GM21367 (cell line): ENCODE results near the gene SSC5D.
A peak's percentile ranks its signal among the peaks of the same experiment; 100 is the strongest.

Source experiments
- ATAC-seq: cut with Tn5 transposase; IDR thresholded peaks from one replicate; pipeline ENCODE4 v1.9.1; 2021; ENCODE audit not compliant: unreplicated experiment

The SSC5D gene

DNA sequence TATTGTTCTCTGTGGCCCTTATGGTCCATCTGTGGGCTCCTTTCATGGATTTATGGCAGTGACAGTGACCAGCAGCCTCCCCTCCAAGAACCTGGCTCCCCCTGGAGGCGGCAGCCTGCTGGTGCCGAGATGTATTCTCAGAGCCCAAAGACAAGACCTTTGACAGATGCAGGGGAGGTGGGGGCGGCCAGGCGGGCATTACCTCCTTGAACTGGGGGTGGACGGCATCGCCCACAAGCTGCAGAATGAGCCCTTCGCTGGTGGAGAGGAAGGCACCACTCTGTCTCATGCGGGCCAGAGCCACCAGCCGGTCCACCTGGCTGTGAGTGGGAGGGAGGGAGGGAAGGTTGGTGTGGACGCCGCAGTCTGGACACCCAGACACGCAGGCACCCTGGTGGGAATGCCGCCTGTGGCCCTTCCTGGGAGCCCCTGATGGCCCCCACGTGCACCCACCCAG lies 33.4 kb upstream of the SSC5D start:
- no peak for ATAC-seq

DNA sequence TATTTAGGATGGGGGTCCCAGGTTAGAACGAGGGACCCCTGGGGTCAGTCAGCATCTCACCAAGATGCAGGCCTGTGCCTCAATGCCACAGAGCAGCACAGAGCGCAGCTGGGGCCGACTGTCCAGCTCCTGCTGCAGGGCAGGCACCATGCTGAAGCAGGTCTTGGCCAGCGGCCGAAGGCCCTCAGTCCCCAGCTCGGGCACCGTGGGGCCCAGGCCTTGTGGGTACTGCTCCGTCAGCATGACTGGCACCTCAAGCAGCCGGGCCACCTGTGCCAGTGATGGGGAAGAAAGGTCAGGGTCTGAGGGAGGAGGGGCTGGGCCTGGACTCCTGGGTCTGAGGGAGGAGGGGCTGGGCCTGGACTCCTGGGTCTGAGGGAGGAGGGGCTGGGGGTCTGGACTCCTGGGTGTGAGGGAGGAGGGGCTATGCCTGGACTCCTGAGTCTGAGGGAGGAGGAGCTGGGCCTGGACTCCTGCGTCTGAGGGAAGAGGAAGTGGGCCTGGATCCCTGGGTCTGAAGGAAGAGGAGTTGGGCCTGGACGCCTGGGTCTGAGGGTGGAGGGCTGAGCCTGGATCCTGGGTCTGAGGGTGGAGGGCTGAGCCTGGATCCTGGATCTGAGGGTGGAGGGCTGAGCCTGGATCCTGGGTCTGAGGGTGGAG lies 32.5 kb upstream of the SSC5D start:
- ATAC-seq: no peak

DNA sequence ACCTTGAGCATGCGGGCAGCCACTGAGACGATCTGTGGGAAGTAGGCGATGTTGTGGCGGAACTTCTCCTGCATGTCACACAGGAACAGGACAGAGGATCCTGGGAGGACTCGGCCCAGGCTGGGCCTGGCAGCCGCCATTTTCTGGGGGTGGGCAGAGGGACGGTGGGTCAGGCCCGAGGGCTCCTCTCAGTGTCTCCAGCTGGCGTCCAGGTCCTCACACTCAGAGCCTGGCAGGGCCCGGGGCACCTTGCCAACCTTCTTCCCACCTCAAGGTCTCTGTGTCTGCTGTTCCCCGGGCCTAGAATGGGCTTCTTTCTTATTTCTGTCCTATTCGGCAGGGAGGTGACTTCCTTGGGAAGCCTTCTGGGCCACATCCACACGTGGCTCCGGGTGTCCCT lies 31.9 kb upstream of the SSC5D start:
- no peak for ATAC-seq

DNA sequence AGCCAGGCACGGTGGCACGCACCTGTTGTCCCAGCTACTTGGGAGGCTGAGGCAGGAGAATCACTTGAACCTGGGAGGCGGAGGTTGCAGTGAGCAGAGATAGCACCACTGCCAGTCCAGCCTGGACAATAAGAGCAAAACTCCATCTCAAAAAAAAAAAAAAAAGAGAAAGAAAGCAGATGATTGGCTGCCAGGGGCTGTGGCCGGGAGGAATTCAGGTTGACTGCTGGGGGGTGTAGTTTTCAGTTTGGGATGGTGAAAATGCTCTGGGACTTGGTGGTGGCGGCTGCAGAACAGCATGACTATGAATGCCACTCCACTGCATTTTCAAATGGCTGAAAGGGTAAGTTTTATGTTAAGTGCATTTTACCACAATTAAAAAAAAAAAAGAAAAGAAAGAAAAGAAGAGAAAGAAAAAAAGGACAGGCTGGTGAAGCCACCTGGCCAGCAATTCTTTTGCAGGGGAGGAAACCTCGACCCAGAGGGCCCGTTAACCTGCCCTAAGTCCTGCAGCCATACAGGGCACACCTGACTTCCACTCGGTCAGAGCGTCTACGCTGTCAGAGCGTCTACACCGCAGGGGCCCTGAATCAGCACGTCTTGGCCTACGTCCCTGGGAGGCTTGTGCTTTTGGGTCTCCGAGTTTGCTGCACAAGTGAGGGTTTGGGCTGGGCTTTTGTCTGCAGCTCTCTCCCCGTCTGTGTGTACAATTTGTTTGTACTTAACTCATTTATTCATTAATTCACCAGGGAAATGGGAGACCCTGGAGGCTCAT lies 30.4 kb upstream of the SSC5D start:
- ATAC-seq: no peak

DNA sequence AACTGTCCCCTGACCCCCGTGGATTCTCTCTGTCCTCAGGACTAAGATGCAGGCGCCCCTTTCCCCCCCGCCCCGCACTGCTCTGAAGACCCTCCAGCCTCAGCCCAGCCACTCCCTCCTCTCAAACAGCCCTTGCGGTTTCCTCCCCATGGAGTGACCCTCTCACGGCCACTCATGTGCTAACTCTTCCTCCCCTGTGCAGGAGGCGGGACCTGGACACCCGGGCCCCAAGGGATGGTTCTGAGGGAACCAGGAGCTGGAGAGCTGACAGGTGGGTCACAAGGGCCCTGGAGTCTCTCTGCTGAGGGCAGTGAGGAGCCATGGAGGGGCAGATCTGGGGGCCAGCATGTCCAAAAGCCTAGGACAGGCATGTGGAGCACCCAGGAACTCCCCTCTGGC lies 28.7 kb upstream of the SSC5D start:
- ATAC-seq: no peak

DNA sequence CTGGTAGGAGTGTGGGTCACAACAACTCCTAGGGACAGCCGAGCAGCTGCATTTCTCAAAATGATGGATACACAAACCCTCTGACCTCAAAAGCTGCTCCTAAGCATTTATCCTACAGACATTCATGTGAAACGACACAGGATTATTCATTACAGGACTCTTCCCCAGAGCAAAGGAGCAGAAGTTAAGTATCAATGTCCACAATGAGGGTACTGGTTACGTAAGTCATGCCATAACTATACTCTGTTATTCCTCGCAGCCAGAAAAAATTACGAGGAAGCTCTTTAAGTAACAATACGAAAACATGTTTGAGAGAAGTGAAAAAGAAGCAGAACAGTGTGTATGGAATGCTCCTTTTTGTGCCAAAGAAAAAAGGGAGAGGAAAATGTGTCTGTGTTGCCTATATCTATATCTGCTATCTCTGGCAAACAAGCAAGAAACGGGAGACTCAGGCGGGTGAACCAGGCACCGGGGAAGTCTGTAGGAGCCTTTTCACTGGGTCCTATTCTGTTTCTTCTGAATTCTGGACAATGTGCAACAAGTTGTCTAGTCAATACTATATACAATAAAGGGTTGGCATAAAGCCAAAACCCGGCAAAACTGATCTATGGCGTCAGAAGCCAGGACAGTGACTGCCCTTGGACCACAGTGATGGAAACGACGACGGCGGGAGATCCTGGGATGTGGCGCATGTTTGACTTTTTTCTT lies 28.1 kb upstream of the SSC5D start:
- no peak for ATAC-seq

DNA sequence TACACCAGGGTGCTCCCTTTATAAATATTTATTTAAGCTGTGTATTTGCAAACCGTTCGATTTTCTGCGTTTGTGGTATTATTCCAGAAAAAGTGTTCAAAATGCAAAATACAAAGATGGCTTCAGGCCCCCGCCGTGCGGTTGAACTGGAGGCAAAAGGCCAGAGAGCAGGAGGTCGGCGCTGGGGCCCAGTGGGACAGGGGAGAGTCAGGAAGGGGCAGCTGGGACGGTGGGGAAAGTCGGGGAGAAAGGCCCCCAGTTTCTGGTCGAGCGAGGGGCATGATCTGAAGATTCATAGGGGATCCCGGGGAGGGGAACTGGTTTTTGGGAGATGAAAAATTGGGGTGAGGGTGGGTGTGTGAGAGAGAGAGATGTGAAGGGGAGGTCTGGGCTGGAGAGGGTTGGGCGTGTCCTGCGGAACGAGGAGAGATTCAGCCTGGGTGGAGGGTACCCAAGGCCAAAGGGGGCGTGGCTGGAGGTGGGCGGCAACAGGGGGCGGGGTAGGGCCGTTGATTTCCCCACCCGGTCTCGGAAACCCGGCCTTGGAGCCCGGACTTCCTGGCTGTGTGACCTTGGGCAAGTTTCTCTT lies 27.5 kb upstream of the SSC5D start:
- no peak for ATAC-seq

DNA sequence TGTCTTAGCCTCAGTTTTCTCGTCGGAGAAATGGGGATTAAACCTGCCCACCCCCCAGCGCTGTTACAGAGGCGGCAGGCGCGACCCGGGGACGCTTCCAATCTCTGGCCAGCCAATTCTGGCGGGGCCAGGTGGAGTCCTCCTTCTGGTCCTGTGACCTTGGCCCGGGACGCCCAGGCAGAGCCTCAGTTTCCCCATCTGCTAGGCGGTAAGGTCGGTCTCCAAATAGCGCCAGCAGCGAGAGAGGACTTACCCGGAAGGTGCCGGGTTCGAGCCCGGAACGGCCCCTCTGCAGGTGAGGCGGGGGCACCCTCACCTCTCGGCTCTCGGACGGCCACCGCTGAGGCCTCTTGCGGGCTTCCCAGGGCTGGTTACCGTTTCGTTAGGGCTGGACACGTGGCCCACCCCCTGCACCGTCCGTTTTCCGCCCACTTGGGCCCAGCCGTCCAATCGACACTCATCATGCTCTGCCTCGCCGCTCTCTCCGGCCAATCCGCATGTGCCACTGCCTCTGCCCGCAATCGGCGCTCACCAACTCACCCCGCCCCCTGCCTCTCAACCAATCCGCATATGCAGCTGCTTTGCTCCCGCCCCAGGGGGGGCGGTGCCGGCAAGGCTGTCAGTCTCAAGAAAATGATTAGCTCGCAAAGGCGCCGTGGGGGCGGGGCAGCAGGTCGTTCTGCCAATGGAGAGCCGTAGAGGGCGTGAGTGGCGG lies 26.8 kb upstream of the SSC5D start, which contains the start of gene ISOC2:
TSS of gene ISOC2 (minus strand) at position 384 of the 715 bp plus-strand sequence. CDS start 5,156 bp downstream, outside the sequence.
- peak; percentile 80 for ATAC-seq

DNA sequence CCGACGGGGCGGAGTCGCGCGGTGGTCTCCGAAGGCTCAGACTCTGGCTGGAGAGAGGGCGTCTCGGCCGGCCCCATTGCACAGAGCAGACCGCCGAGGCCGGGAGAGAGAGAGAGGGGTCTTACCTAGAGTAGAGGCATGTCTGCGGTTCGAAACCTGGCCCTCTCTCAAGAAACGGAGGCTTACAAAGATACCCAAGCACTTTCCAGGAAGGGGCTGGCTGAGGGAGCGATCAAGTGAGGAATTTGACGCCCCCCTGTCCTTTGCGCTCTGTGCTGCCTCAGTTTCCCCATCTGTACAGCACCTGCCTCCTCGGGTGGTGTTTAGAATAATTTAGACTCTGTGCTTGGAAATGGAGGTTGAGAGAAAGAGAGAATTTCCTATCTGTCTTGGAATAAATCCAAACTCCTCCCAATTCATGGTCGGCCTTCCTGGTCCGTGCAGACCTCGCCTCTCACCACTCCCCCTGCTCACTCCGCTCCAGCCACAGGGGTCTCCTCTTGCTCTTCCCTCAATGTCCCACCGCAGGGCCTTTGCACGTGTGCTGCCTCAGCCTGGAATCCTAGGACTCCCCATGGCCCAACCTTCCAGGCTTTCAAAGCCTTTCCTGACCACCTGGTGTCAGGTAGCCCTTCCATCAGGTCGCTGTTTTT lies 26.1 kb upstream of the SSC5D start:
- ATAC-seq: no peak

DNA sequence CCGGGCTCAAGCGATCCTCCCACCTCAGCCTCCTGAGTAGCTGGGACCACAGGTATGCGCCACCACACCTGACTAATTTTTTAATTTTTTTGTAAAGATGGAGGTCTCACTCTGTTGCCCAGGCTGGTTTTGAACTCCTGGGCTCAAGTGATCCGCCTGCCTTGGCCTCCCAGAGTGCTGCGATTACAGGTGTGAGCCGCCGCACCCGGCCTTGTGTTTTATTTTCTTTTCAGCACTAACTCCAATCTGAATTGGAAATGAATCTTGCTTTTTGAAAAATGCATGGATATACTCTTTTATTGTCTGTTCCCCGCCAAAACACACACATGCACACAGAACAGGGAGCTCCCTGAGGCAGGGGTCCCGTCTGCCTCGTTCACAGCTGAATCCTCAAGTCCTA lies 25.5 kb upstream of the SSC5D start:
- no peak for ATAC-seq

DNA sequence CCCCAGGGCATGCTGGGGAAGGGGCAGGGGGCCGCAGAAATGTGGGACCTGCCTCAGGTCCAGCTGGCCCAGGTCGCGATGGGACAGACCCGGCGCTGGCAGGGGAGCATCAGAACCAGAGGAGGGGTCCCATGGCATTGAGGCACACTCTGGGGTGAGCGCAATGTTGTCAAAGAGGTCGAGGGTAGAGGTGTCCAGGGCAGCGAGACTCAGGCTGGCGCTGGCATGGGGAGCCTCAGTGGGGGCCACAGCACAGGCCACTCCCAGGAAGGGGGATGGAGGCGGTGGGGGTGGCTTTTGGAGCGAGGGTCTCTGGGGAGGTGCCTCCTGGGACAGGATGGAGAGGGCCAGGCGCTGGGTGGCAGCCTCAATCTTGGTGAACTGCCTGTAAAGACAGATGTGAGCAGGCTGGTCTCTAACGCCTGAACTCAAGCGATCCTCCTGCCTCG lies 24.6 kb upstream of the SSC5D start:
- no peak for ATAC-seq

DNA sequence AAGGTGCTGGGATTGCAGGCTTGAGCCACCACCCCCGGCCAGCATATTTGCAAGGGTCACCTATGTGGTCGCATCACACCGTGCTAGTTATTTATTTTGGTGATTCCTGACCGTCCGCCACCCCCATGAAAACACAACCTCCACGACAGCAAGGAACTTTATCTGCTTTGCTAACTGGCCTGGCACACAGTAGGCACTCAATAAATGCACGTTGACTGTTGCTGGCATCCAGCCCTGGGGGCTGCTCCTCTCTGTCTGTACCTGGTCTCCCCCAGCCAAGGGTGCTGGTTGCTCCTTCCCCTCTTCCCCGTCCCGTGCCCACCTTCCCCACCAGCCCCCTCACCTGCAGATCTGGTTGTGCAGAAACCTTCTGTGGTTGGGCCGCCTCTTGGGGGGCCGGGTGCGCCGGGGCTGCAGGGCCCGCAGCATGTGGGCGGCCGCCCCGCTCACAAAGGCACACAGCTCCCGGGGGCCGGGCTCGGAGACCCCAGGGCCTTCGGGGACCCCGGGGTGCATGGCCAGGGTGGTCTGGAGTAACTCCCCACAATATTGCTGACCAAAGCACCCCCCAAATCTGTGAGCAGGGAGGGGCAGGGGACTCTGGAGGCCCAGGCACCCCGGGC lies 24.1 kb upstream of the SSC5D start:
- ATAC-seq: no peak

DNA sequence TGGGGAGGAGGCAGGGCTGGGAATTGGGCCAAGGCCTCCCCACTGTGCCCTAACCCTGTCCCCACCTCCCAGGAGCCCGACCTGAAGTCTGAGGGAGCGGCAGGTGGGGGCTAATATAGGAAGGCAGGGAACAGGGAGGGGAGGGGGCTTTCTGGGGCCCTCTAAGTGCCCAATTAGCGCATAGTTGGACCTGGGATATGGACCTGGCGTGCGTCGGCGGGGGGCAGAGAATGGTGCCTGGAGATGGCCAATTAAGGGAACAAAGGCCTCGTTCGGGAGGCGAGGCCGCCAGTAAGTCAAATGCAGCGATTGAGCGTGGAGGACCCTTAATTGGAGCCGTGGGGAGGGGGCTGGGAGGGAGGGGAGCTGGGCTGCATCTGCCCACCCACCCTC lies 23.6 kb upstream of the SSC5D start, which contains the start of gene C19orf85:
TSS of gene C19orf85 (minus strand) at position 90 of the 393 bp plus-strand sequence. CDS start 197 bp downstream, outside the sequence.
- no peak for ATAC-seq

DNA sequence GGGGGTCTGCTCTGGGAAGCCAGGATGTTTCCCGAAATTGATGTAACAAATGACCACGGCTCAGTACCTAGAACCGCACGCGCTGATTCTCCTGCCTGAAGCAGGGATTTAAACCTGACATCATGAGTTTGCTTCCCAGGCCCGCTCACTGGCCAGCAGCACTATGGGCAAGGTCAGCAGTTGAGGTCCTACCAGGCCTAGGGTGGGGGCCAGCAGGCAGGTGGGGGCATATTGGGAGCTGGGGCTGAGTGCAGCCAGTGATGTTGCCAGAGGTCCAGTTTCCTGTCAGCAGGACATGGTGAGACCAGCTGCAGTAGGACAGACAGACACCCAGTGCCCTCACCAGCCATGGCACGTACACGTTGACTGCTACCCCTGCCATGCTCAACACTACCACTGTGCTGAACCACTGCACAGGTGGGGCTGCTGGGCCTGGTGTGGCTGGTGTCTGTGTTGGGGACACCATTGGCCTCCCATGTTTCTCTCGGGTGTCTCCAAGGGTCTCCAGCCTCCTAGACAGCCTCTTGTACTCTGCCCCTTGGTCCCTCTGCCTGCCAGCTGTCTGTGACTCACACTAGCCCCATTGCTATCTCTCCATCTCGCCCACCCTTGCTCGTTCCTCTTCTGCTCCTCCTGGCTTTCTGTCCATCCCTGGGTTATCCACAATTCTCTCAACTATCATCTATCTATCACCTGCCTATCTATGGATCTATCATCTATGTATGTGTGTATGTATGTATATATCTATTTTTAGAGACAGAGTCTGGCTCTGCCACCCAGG lies 22.6 kb upstream of the SSC5D start:
- no peak for ATAC-seq

DNA sequence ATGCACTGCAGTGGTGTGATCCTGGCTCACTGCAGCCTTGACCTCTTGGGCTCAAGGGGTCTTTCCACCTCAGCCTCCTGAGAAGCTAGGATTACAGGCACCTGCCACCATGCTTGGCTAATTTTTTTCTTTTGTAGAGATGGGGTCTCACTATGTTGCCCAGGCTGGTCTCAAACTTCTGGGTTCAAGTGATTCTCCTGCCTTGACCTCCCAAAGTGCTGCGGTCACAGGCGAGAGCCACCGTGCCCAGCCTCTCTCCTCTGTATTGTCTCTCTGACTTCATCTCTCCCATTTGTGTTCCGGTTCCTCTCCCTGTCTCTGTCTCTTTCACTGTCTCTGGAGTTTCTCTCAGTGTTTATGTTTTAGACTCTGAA lies 22.0 kb upstream of the SSC5D start:
- no peak for ATAC-seq

DNA sequence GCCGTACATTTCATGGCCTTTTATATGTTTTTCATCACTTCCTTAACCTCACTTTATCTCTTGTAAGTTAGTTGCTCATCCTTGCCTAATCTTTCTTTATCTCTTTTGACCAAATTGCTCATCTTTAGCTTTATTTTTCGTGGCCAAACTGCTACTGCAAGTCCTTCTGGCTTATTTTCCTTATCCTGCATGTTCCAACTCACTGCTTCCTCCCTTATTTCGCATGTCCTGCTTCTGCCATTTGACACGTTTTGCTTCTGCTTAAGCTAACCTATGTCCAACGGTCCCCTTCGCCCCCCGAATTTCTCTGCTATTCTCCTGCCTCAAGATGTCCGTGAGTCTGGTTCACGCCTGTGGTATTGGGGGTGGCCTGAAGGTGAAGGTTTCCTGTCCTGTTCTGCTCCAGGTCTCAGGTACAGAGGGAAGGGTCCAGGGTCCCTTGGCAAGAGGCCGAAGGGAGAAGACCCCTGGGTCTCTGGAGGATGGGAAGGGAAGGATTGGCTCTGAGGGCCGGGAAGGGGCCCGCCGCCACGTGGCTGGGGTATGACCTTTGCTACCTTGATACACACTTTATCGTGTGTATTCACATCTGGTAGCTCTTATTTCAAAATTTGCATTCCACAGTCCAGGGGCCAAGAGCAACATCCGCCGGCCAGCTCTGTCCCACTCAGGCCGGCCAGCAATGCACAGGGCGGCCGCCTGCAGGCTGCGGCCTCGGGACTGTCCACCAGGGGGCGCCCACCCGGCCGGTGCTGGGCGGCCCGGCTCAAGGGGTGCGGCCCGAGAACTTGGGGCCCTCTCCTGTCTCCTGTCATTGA lies 20.8 kb upstream of the SSC5D start:
- no peak for ATAC-seq

DNA sequence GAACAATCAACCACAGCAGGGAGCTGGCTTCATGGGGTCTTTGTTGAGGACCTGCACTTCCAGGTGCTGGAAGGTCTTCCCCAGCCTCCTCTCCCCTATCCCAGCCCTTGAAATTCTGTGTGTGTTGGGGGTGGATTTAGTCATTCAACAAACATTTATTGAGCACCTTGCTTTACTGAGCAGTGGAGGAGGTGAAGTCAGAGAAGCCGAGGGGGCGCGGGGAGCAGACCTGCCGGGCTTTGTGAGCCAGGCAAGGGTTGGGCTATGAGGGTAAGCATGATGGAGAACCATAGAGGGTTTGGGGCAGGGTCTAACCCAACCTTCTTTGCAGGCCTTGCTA lies 20.2 kb upstream of the SSC5D start:
- no peak for ATAC-seq

DNA sequence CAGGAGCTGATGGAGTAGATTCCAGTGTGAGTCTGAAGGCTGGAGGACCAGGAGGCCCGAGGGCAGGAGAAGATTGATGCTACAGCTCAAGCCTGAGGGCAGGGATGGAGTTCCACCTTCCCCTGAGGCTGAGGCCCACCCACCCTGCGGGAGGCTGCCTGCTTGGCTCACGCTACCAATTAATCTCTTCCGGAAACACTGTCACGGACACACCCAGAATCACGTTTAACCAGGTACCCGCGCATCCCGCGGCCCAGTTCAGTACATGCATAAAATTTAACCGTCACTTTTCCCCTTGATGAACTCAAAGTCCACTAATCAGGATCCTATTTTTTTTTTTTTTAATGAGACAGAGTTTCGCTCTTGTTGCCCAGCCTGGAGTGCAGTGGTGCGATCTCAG lies 17.0 kb upstream of the SSC5D start:
- no peak for ATAC-seq
